HG03196 (cell line): ENCODE results near the gene RALGPS2.

ENCODE experiments used
- ATAC-seq: cut with Tn5 transposase; IDR thresholded peaks from one replicate; pipeline ENCODE4 v1.9.1; 2021; ENCODE audit not compliant: unreplicated experiment

Gene RALGPS2

DNA sequence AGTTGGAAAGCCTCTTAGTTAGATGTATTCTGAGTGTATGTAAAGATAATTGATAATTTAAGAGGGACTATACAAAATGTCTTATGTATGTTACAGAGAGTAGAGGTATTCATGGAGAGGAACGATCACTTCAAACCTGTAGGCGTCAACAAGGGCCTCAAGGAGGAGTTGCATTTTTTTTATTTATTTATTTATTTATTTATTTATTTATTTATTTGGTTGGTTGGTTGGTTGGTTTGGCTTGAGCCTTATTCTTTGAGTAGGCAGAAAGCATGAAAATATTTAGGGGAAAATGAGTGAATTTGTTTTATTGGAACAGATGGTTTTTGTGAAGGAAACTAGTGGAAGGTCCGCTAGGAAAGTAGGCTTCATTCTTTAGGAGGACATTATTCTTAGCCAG is 137.4 kb downstream of the RALGPS2 start:
- ATAC-seq: no peak

DNA sequence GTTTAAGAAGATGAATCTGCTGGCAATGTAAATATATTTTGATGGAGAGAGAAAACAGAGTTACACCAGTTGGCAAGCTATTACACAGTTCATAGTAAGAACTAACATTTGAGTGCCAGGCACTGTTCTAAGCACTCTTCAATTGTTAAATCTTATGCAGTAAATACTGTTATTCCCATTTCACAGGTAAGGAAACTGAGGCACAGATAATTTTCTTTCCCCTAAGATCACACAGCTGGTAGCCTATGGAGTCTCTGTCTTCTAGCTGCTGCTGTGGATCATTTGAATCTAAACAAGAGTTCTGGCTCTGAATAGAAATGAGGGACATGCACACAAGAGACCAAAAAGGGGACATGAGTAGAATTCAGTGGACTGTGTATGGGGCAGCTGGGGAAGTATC is 137.8 kb downstream of the RALGPS2 start:
- no peak for ATAC-seq

DNA sequence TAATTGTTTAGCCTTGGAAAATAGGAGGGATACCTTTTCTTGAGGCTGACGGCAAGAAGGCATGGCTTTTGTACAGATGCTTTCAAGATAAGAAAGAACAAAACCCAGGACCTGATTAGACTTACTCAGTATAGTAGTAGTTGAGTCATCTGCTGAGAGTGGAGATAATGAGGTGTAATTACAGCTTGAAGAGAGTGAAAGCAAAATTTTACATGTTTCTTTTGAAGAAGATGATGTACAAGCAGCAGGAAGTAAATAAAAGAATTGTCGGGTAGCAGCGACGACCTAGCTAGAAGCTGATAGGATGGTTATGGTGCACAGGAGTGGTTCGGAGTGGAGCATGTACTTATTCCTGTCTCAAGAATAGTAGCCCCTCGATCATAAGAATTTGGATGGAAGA is 139.3 kb downstream of the RALGPS2 start:
- no peak for ATAC-seq

DNA sequence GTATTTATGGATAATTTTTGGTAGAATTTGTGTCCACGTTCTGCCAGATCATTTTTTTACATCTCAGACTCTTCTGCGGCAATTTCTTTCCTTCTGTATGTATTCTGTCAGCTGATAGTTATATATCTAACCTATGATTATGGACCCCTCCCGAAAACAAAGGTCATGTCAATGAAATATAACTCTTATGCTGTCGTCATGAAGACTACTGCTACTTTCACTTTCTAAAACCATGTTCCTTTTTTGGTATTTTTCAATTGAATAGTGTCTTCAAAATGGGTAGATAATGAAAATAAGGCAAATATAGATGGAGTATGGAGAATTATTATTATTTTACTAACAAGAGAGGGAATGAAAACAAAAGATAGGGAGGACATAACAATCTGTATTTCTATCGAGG is 142.6 kb downstream of the RALGPS2 start:
- ATAC-seq: no peak

DNA sequence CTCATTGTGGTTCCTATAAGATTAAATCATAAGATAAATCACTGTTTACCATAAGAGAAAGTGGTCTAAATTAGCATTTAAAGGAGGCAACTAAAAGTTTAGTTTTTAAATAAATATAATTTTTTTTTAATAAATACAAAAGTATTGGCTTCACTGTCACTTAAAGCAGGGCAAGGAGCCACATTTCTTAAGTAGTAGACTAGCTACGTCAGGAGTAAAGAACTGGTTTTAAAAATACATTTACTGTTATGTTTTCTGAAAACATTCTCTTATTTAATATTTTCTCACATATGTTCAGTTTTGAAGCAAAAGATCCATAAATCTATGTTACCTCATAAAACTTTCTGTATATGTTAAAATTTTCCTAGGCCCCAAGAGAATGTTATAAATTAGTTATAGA is 143.7 kb downstream of the RALGPS2 start:
- no peak for ATAC-seq

DNA sequence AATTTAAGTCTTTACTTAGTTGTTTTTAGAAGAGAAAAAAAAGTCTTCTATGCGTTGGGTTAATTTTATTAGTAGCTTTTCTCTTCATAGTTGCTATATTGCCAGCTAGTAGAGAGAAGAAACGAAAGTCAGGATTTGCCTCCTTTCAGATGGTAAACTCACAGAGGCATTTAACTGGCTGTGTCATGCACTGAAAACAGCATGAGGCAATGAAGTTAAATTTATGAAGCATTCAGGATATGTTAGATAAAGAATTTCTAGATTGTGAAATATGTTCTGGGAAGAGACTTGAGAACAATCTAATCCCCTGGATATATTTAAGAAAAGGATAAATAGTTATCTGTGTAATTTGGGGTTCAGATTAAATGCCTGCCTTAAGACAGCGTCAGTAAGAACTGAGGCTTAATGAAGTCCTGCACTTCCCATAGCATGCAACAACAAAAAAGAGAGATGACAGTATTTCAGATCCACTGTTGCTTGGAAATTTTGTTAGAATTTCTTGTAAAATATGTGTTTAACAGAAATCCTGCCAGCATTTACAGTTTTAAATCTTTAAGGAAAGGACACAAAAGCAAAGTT is 144.2 kb downstream of the RALGPS2 start:
- no peak for ATAC-seq

DNA sequence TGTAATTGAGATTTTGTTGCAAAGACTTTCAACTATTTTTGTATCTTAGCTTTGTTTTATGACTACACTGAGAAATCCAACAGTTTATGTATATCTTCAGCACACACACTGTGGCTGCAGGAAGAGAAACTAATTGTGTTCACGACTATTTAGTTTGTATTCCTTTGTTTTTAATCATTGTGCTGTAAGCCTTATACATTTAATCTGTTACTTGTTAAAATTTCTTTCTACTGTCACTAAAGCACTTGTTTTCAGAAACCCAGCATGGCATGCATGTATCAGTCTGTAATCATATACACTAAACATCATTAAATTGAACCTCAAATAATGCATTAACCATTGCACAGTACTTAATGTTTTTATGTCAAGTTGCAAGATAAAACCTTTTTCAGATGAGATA is 145.2 kb downstream of the RALGPS2 start:
- ATAC-seq: no peak

DNA sequence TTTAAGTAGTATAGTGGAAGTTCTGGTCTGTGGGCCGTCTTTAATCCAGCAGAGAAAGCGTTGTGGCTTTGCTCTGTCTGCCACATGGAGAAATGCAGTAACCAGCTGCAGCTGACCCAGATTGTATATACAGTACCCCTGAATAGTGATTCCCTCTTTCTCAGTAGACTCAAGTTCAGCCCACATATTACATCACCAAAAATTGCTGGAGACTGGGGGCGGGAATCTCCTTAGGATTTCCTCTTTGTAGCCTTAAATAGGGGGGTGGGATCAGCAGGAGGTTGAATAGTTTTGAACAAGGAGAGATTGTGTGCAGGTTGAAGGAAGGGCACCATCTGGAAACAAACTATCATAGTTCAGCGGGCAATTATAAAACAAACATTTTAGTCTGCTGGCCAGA is 145.9 kb downstream of the RALGPS2 start, which contains the start of gene ANGPTL1:
Gene ANGPTL1 (minus strand): TSS at position 134 of the 400 bp plus-strand sequence. CDS start 5,301 bp downstream, outside the sequence.
- no peak for ATAC-seq

DNA sequence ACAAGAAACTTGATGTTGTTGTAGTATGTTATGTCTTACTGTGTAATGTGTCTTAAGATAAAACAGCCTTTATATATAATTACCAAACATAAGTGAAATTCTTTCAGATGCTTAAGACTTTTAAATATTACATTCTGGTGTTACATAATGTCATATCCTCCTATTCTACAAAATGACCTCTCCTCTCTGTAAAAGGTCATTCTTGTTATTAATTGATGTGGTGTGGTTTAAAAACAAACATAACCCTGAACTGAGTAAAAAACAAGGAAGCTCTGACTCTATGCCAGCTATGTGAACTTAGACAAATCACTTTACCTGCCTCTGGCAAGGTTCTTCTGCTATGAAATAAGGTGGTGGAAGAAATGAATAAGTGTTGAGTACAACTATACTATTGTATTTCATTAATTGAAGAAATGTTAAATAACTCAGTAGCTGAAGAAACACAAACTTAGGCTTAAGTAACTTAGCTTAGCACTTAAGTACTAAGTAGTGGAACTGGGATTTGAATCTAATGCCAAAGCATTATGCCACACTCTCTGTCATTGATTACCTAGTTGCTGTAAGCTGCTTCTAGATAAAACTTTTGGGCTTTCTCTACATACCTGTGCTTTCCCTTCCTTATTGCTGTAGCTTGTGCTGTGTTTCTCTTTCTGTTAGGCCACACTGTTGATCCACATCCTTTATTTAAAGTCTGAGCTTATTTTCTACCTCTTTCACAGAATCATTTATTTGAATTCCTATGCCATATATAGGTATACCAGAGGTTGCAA is 146.7 kb downstream of the RALGPS2 start:
- ATAC-seq: no peak

DNA sequence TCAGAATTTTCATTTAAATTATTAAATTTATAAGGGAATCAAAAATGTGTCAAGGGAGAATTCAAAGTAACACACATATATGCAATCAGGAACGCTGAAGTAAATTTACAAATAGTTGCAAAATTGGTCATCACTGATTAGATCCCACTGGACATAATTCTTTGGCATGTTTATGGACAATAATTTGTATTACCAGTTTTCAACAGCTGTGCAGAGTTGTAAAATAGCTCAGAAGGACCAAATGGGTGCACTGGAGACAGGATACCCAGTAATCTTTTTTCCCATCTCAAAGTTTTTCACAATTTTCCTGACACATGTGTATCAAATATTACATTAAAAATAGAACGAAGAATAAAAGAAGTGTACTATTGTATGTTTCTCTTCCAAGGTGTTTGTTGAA is 149.9 kb downstream of the RALGPS2 start:
- no peak for ATAC-seq

DNA sequence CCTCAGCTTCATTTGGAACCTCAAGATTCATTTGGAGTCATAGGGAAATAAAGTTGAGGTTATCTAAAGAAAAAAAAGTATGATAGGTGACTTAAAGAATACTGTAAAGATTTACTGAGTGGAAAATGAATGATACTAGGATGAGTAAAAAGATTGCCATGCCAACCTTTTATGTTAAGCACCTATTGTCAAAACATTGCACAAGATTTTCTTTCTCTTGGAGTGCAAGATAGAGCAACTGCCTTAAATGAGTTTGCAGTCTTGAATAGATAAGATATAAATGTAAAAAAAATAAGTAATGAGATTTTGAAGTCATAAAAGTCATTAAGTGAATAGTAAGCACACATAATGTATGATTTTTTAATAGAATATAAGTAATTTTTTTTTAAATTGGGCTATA is 150.9 kb downstream of the RALGPS2 start:
- no peak for ATAC-seq

DNA sequence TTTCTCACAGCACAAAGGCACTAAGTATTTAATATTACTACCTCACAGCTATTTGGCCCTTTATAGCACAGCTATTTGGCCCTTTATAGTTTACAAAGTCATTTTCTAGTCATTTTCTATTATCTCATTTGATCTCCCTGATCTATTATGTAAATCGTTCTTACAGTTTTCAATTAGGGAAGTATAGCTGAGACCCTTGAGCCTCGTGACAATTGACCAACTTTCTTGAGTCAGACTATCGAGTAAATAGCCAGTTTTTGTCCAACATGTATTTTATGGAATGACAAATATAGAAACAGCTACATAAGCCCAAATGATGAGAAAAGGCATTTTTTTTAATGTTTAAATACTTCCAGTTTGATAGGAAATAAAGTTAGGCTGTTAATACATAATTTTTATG is 152.9 kb downstream of the RALGPS2 start:
- no peak for ATAC-seq

DNA sequence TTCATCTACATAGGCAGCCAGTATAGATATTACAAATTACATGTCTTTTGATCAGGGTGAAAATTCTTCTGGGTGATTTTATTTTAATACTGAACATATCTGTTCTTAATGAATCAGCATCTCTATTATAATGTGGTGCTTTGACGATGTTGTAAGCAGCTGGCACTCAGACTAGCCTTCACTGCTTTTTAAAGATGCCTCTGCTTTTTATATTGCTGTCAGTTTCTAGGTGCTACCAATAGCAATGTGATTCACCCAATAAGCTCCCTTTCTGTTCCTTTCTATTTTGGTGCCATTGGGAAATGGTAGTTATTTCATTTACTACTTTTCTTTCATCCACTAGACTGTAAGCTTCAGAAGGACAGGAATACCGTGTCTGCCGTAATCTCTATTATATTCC is 156.9 kb downstream of the RALGPS2 start:
- no peak for ATAC-seq

DNA sequence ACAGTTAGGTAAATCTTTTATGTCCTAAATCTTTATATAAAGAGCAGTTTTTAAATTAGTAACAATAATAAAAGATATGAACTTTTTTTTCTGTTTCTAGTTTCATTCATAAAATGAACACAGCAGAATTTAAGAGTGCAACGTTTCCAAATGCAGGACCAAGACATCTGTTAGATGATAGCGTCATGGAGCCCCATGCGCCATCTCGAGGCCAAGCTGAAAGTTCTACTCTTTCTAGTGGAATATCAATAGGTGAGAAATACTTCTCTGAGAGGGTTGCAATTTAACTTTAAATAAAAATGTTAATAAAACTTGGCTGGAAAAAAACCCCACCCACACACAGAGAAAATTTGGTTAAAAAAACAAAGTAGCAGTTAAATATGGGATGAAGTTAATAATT is 160.8 kb downstream of the RALGPS2 start:
- no peak for ATAC-seq

DNA sequence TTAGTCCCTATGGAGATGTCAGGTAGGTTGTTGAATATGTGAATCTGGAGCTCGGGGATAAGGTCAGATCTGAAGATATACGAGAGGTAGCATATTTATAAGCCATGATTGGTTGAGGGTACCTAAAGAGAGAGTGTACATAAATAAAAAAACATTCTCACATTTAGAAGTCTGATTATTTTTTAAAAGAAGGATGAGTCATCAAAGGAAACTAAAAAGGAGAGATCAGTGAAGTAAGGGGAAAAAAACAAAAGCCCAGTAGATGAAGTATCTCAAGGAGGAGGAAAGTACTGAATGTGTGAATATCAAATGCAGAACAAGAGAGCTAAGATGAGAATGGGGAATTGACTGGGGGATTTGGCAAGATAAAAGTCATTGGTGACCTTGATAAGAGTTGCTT is 161.5 kb downstream of the RALGPS2 start:
- no peak for ATAC-seq

DNA sequence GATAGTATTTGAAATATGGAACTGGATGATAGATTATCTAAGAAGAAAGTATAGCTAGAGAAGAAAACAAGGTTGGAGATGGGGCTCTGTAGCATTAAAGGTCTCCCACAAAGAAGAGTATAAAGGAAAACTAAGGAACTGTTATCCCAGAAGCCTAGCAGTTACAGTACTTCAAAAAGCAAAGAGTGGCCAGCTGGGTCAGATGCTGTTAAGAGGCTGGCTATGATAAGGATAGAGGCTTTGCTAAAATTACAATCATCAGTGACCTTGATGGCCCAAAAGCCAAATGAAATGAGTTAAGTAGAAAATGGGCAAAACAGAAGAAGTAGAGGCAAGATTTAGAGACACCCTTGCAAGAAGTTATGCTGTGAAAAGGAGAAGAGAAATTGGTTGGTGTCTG is 170.9 kb downstream of the RALGPS2 start:
- no peak for ATAC-seq

DNA sequence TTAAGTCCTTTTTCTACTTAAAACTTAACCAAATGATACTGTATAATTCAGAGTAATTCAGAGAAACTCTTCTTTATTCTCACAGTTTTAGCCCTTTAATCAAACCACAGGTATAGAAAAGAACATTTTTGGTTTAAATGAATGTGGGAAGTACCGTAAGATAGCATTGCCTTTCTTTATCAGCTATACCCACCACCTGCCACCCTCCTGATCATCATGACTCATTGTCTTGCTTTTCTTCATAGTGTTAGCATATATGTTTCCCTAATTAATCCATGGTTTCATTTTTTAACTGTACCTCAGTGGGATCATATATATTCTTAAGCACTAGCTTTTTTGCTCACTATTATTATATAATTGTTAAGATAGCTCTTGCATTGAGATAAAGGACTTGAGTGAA is 173.4 kb downstream of the RALGPS2 start:
- ATAC-seq: no peak

DNA sequence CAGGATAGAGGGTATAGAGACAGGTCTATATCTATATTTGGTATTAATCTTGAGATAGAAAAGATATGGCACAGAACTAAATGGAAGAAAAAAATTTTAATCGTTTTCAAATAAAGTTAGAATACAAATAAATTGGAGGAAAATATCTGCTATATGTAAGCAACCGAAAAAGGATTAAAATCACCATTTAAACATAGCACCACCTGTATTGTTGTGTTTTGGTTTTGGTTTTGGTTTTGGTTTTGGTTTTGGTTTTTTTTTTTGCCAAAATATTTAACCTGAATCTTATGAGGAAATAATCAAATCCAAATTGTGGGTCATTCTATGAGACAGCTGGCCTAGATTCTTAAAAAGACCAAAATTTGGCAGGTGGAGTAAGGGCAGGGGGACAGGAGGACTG is 174.4 kb downstream of the RALGPS2 start:
- ATAC-seq: no peak

DNA sequence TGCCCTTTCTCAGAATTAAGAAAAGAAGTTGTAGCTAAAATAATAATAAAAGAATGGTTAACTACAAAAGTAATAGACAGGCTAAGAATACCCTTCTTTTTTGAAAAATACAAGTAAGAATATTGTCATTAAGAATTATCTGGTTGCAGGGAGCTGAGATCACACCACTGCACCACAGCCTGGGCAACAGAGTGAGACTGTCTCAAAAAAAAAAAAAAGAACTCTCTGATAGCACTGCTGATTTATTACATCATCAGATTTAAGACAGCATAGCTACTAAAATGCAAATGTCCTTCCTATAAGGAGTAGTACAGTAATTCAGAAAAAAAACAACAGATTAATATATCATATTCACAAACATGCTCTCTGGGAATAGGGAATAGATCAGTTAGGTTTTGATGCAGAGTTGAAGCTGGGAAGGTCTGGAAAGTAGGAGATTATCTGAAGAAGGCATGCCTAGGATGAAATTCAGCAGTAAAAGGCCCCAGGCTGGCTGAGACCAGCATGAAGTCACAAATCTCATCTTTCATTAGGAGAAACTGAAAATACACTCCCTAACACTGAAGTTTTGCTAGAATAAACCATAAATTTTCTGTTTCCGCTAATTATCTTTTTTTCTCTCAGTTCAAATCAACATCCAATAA is 176.6 kb downstream of the RALGPS2 start:
- no peak for ATAC-seq

DNA sequence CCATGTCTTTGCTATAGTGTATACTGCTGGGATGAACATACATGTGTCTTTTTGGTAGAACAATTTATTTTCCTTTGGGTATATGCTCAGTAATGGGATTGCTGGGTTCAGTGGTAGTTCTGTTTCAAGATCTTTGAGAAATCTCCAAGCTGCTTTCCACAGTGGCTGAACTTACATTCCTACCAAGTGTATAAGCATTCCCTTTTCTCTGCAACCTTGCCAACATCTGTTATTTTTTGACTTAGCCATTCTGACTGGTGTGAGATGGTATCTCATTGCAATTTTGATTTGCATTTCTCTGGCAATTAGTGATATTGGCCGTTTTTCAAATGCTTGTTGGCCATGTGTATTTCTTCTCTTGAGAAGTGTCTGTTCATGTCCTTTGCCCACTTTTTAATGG is 183.3 kb downstream of the RALGPS2 start:
- no peak for ATAC-seq

DNA sequence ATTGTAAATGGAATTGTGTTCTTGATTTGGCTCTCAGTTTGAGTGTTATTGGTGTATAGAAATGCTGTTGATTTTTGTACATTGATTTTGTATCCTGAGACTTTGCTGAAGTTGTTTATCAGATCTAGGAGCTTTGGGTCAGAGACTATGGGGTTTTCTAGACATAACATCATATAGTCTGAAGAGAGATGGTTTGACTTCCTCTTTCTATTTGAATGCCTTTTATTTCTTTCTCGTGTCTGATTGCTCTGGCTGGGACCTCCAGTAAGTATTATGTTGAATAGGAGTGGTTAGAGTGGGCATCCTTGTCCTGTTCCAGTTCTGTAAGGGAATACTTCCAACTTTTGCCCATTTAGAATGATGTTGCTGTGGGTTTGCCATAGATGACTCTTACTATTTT is 185.0 kb downstream of the RALGPS2 start:
- no peak for ATAC-seq

DNA sequence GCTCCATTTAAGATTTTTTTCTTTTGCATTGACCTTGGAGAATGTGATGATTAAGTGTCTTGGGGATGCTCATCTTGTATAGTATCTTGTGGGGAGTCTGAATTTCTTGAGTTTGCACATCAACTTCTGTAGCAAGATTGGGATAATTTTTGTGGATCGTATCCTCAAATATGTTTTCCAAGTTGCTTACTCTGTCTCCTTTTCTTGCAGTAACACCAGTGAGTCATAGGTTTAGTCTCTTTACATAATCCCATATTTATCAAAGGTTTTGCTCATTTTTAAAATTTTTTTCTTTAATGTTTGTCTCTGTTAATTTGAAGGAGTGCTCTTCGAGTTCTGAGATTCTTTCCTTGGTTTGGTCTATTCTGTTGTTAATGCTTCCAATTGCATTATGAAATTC is 187.6 kb downstream of the RALGPS2 start:
- ATAC-seq: no peak
